Stimulated activated CD4-positive, alpha-beta T cell treated with anti-CD3 and anti-CD28 coated beads, Interleukin-12 subunit alpha, Interleukin-12 subunit beta, amount 100 ng/mL, for 24 hours (primary cell): Measurements from ENCODE around the gene LCE1B.

Source experiments
- DNase-seq, 2 experiments: peaks; one replicate each; pipeline ENCODE4 v3.0.0-alpha.2; 2020; ENCODE audit warnings: low read depth in 2 of 2

LCE1B gene

GRCh38 chr1:152861374-152861773, 49.6 kb downstream of the LCE1B start:
- no peak for DNase-seq
